Measurements from ENCODE around the gene ATP8A2.
"Not testable (repeated sequence)": the region's sequence is repeated elsewhere in the genome, so short reads cannot be mapped to it uniquely, and the experiment has no call there.

GRCh38 chr13:26072335-26072734 lies 700.6 kb downstream of the ATP8A2 start:
- not testable (repeated sequence) for TF ChIP-seq ZNF687 (IDR thresholded peaks at IDR 0.05); ZNF24 (IDR thresholded peaks at IDR 0.05); SP1 (IDR thresholded peaks at IDR 0.05; ENCODE audit: low read depth, low read length); CTCF (IDR thresholded peaks at IDR 0.05 in 2 of 3, conservative IDR thresholded peaks at IDR 0.05 in 1 of 3; ENCODE audit: control insufficient read depth in 2 of 3, extremely low read depth in 1 of 3, insufficient read depth in 1 of 3, low read depth in 3 of 3, low read length in 3 of 3); NR2C2 (IDR thresholded peaks at IDR 0.05; ENCODE audit: borderline replicate concordance, control insufficient read depth, insufficient read length, low read depth); NFIC (IDR thresholded peaks at IDR 0.05; ENCODE audit: low read depth, low read length); BCLAF1 (IDR thresholded peaks at IDR 0.05); SPI1 (IDR thresholded peaks at IDR 0.05; ENCODE audit: borderline replicate concordance, insufficient read depth, low read depth, low read length); SUPT20H (IDR thresholded peaks at IDR 0.05; ENCODE audit: borderline replicate concordance, control insufficient read depth, low read depth, low read length); PBX3 (IDR thresholded peaks at IDR 0.05; ENCODE audit: insufficient replicate concordance, low read depth, low read length)

Data from GM12878 (cell line).